MM.1S (cell line): ENCODE results near the gene ABCC1.

ENCODE experiments used
- CTCF ChIP-seq: fragments of 300-600 bp; sonication (generic); IDR thresholded peaks from 2 replicates; pipeline ENCODE4 v1.5.1; 2016; ENCODE audit warnings: antibody characterized with exemption, low read length, mixed read lengths
- EZH2 ChIP-seq: fragments of 300-600 bp; sonication (generic); optimal IDR thresholded peaks from 2 replicates; pipeline ENCODE3; 2017; ENCODE audit warnings: low read depth, mild to moderate bottlenecking, antibody characterized with exemption, low read length, mixed read lengths

- TF ChIP-seq CTCF (no peak), EZH2 (no peak)
These were observed 216.7 kb downstream of the ABCC1 start for GRCh38 chr16:16166085-16166484.
